T-helper 2 cell treated with Interferon-gamma antibody and Interleukin-4, amounts not matched to agents 5 μg/mL and 100 μg/mL, for 36 hours (primary cell): Measurements from ENCODE around the gene DGKQ.

ENCODE experiments used
- DNase-seq: peaks from one replicate; pipeline ENCODE4 v3.0.0; 2021; ENCODE audit warnings: low spot score
- H3K27ac Mint-ChIP-seq: one replicate; pipeline ENCODE4 v1.8.0; 2021; ENCODE audit warnings: mild to moderate bottlenecking, mixed read lengths
- H3K27me3 Mint-ChIP-seq: one replicate; pipeline ENCODE4 v1.8.0; 2021; ENCODE audit warnings: low read depth, mixed read lengths
- H3K36me3 Mint-ChIP-seq: one replicate; pipeline ENCODE4 v1.8.0; 2021; ENCODE audit warnings: low read depth, mixed read lengths
- H3K4me1 Mint-ChIP-seq: one replicate; pipeline ENCODE4 v1.8.0; 2021; ENCODE audit warnings: low read depth, mixed read lengths
- H3K4me3 Mint-ChIP-seq: one replicate; pipeline ENCODE4 v1.8.0; 2022; ENCODE audit warnings: mild to moderate bottlenecking, moderate library complexity, mixed read lengths
- H3K9me3 Mint-ChIP-seq: one replicate; pipeline ENCODE4 v1.8.0; 2021; ENCODE audit warnings: mixed read lengths

Gene DGKQ, protein sequence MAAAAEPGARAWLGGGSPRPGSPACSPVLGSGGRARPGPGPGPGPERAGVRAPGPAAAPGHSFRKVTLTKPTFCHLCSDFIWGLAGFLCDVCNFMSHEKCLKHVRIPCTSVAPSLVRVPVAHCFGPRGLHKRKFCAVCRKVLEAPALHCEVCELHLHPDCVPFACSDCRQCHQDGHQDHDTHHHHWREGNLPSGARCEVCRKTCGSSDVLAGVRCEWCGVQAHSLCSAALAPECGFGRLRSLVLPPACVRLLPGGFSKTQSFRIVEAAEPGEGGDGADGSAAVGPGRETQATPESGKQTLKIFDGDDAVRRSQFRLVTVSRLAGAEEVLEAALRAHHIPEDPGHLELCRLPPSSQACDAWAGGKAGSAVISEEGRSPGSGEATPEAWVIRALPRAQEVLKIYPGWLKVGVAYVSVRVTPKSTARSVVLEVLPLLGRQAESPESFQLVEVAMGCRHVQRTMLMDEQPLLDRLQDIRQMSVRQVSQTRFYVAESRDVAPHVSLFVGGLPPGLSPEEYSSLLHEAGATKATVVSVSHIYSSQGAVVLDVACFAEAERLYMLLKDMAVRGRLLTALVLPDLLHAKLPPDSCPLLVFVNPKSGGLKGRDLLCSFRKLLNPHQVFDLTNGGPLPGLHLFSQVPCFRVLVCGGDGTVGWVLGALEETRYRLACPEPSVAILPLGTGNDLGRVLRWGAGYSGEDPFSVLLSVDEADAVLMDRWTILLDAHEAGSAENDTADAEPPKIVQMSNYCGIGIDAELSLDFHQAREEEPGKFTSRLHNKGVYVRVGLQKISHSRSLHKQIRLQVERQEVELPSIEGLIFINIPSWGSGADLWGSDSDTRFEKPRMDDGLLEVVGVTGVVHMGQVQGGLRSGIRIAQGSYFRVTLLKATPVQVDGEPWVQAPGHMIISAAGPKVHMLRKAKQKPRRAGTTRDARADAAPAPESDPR

GRCh38 chr4:973431-974397, at the start of gene DGKQ:
Gene DGKQ, minus strand, starts transcription at chr4:973569. Its CDS starts 87 bp downstream, at chr4:973482.
- no peak within 1 kb of the TSS for H3K27ac Mint-ChIP-seq
- DNase-seq, result peak; percentile 79
- no peaks in the 10 kb centered on the region for H3K9me3 Mint-ChIP-seq
- peak within 1 kb of the TSS; percentile 26 for H3K4me3 Mint-ChIP-seq
- peaks cover 3% of the 10 kb centered on the region for H3K4me1 Mint-ChIP-seq
- H3K27me3 Mint-ChIP-seq, result no peaks in the 10 kb centered on the region
- no peaks in the 10 kb centered on the region for H3K36me3 Mint-ChIP-seq

- Mint-ChIP-seq H3K27me3 (no peaks in the 10 kb centered on the region), H3K4me3 (no peak overlapping the region), H3K9me3 (no peaks in the 10 kb centered on the region), H3K36me3 (peaks cover 8% of the 10 kb centered on the region), H3K27ac (no peak overlapping the region), H3K4me1 (peaks cover 6% of the 10 kb centered on the region)
- no peak for DNase-seq
These were observed 49.3 kb upstream of the DGKQ start for GRCh38 chr4:1022739-1023066.

- Mint-ChIP-seq H3K9me3 (no peaks in the 10 kb centered on the region), H3K4me1 (peaks cover 6% of the 10 kb centered on the region), H3K4me3 (no peak overlapping the region), H3K27me3 (no peaks in the 10 kb centered on the region), H3K27ac (no peak overlapping the region), H3K36me3 (peaks cover 8% of the 10 kb centered on the region)
- no peak for DNase-seq
These were observed 48.8 kb upstream of the DGKQ start for GRCh38 chr4:1022051-1022738.

DNA sequence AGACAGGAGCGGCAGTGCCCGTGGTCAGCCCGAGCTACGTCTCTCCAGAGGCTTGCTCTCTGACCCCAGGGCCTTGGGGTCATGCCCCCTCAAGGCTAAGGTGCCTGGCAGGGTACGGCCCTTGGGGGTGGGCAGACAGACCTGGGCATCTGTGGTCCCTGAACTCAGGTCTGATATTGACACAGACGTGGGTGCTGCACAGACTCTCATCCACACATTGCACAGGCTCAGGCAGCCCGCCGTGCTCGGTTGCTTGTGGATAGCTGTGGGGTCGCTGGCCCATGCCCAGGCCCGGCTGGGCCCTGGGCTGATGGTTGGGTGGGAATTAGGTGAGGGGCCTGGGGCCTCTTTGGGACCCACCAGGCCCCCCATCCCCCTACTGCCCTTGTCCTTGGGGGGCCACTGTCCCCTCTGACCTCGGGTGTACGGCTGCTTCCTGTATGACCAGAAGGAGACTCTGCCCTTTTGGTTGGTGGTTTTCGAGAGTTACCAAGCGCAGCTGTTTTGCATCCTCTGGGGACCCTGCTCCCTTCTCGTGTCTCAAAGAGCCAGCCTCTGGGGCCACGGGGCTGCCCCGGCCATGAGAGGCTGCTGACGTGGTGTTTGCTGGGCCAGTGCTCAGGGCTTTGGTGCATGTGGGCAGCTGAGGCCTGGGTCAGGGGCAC, 48.1 kb upstream of the DGKQ start:
- H3K27ac Mint-ChIP-seq, result no peak overlapping the region

GRCh38 chr4:1019729-1020470, 46.5 kb upstream of the DGKQ start:
- Mint-ChIP-seq H3K4me3 (no peak overlapping the region), H3K4me1 (no peaks in the 10 kb centered on the region), H3K36me3 (no peaks in the 10 kb centered on the region), H3K27me3 (no peaks in the 10 kb centered on the region), H3K27ac (no peak overlapping the region), H3K9me3 (no peaks in the 10 kb centered on the region)
- DNase-seq, result no peak

More for the DNA sequence above, 48.1 kb upstream of the DGKQ start:
- Mint-ChIP-seq H3K36me3 (peaks cover 8% of the 10 kb centered on the region), H3K4me1 (peaks cover 6% of the 10 kb centered on the region), H3K27me3 (no peaks in the 10 kb centered on the region), H3K4me3 (no peak overlapping the region), H3K9me3 (no peaks in the 10 kb centered on the region)
- DNase-seq, result no peak

DNA sequence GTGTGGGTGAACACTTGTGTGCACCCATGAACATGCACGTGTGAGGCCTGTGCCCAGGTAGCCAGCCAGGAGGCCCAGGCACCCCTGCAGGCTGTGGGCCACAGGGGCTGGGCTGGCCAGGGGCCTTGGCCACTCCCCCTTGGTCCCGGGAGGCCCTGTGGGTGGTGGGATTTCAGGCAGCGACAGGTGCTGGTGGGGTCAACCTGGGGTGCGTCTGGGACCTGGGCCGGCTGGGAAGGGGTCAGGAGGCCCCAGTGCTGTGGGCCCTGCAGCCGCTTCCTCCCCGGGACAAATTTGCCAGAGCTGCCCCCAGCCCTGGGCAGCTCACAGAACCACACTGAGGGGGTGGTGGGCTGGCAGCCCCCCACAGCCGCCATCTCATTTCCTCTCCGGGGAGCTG, 46.0 kb upstream of the DGKQ start:
- Mint-ChIP-seq H3K4me3 (no peak overlapping the region), H3K9me3 (no peaks in the 10 kb centered on the region), H3K36me3 (no peaks in the 10 kb centered on the region), H3K4me1 (no peaks in the 10 kb centered on the region), H3K27ac (no peak overlapping the region), H3K27me3 (no peaks in the 10 kb centered on the region)
- no peak for DNase-seq

DNA sequence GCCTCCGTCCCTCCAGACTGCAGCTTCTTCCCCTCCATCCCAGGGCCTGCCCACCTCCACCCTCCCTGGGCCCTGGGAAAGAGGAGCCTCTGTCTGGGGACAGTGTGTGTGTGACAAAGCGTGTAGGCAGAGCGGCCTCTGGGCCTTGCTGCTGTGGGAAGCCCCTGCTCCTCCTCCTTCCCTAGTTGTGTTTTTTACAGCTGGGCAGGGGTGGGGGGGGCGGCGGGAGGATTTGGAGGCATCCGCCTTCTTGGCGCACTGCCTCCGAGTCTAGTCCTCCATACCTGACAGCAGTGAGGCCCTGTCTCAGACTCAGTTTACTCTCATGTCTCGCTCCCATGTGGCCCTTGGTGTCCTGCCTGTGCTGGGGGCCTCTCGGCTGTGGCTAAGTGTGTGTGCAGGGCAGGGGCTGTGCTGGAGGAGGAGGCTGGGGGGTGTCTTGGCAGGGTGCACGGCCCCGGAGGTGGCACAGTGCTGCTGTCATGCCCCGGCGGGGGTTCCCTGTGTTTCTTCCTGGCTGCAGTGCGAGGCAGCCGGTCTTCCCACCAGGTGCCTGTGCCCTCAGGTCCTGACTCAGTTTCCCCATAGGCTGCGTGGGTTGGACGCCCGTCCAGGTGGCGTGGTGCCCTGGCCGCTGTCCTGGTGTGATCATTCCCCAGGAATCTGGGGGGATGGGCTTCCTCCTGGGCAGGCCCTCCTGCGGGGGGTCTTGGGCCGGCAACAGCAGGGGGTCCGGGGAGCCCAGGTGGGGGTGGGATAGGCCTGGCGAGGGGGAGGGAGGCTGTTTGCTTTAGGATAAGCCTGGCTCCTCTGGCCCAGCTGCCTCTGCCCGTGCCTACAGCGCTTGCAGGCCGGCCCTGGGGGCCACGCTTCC, 45.0 kb upstream of the DGKQ start:
- Mint-ChIP-seq H3K9me3 (no peaks in the 10 kb centered on the region), H3K4me1 (no peaks in the 10 kb centered on the region), H3K4me3 (no peak overlapping the region), H3K27ac (no peak overlapping the region), H3K27me3 (no peaks in the 10 kb centered on the region), H3K36me3 (no peaks in the 10 kb centered on the region)
- DNase-seq, result no peak

GRCh38 chr4:1017706-1018105, 44.3 kb upstream of the DGKQ start:
- H3K4me1 Mint-ChIP-seq, result no peaks in the 10 kb centered on the region
- no peak overlapping the region for H3K27ac Mint-ChIP-seq
- H3K9me3 Mint-ChIP-seq, result no peaks in the 10 kb centered on the region
- H3K36me3 Mint-ChIP-seq, result no peaks in the 10 kb centered on the region
- DNase-seq, result no peak
- no peak overlapping the region for H3K4me3 Mint-ChIP-seq
- H3K27me3 Mint-ChIP-seq, result no peaks in the 10 kb centered on the region

DNA sequence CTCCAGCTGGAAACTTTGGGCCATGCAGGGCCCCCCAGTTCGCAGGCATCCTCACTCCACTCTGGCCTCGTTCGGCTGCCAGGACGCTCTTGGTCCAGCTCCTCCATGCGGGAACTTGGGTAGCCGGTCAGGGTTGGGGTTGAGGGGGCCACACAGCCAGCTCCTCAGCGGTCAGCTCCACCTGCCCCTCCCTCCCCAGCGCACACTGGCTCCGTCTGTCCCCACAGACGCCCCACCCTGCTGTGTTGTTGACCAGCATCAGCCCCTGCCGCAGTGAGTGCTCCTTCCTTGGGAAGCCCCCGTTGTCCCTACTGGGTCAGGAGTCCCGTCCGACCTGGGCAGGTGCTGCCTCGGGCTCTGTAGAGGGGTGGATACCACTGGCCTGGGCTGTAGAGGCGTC, 43.8 kb upstream of the DGKQ start:
- no peaks in the 10 kb centered on the region for H3K9me3 Mint-ChIP-seq
- H3K27me3 Mint-ChIP-seq, result no peaks in the 10 kb centered on the region
- no peak overlapping the region for H3K4me3 Mint-ChIP-seq
- no peak overlapping the region for H3K27ac Mint-ChIP-seq
- no peak for DNase-seq
- no peaks in the 10 kb centered on the region for H3K4me1 Mint-ChIP-seq
- no peaks in the 10 kb centered on the region for H3K36me3 Mint-ChIP-seq

DNA sequence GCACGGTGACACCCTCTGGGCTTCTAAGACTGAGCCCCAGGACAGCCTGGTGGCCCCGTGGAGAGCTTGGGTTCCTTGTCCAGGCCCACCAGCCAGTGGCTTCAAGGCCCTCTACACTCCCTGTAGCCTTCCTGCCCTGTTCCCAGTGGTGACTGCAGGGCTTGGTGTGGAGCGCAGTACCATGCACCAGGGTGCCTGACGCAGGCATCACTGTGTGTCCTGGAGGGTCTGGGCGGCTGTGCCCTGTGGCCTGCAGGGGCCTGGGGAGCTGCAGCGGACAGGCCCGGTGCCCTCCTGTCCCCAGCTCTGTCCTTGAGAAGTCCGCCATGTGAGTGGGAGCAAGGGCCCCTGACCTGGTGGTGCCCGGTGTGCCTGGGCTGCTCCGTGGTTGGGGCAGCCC, 42.4 kb upstream of the DGKQ start:
- no peaks in the 10 kb centered on the region for H3K36me3 Mint-ChIP-seq
- no peaks in the 10 kb centered on the region for H3K27me3 Mint-ChIP-seq
- no peak for DNase-seq
- H3K4me1 Mint-ChIP-seq, result no peaks in the 10 kb centered on the region
- H3K27ac Mint-ChIP-seq, result no peak overlapping the region
- H3K4me3 Mint-ChIP-seq, result no peak overlapping the region
- no peaks in the 10 kb centered on the region for H3K9me3 Mint-ChIP-seq

DNA sequence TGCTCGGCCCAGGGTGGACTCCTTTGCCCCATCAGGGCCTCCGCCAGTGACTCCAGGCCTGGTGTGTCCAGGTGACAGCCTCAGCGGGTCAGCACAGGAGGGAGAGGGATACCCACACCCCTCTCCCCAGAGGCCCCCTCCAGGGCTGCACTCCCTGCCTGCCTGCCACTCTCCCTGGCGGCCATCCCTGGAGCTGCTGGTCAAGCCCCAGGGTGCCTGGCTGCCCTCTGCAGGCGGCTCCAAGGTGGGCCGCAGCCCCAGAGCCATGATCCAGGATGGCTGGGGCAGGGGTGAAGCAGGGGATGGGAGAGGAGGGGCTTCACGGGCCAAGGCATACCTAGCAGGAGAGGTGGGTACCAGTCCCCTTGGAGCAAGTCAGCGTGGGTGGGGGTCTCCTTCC, 41.8 kb upstream of the DGKQ start:
- no peak for DNase-seq
- H3K4me1 Mint-ChIP-seq, result peaks cover 5% of the 10 kb centered on the region
- no peak overlapping the region for H3K27ac Mint-ChIP-seq
- H3K4me3 Mint-ChIP-seq, result no peak overlapping the region
- H3K9me3 Mint-ChIP-seq, result no peaks in the 10 kb centered on the region
- H3K36me3 Mint-ChIP-seq, result no peaks in the 10 kb centered on the region
- H3K27me3 Mint-ChIP-seq, result no peaks in the 10 kb centered on the region
